NCI-H187 treated with DMSO at 0.1 percent for 48 hours (cell line): ENCODE measurements around the gene MBD3.
A peak's percentile ranks its signal among the peaks of the same experiment; 100 is the strongest.
"Not testable (repeated sequence)": the region's sequence is repeated elsewhere in the genome, so short reads cannot be mapped to it uniquely, and the experiment has no call there.

ENCODE experiments used
- DNase-seq: peaks from one replicate; lab custom pipeline; 2025; lab: John Stamatoyannopoulos, UW

Gene MBD3, protein sequence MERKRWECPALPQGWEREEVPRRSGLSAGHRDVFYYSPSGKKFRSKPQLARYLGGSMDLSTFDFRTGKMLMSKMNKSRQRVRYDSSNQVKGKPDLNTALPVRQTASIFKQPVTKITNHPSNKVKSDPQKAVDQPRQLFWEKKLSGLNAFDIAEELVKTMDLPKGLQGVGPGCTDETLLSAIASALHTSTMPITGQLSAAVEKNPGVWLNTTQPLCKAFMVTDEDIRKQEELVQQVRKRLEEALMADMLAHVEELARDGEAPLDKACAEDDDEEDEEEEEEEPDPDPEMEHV

DNA sequence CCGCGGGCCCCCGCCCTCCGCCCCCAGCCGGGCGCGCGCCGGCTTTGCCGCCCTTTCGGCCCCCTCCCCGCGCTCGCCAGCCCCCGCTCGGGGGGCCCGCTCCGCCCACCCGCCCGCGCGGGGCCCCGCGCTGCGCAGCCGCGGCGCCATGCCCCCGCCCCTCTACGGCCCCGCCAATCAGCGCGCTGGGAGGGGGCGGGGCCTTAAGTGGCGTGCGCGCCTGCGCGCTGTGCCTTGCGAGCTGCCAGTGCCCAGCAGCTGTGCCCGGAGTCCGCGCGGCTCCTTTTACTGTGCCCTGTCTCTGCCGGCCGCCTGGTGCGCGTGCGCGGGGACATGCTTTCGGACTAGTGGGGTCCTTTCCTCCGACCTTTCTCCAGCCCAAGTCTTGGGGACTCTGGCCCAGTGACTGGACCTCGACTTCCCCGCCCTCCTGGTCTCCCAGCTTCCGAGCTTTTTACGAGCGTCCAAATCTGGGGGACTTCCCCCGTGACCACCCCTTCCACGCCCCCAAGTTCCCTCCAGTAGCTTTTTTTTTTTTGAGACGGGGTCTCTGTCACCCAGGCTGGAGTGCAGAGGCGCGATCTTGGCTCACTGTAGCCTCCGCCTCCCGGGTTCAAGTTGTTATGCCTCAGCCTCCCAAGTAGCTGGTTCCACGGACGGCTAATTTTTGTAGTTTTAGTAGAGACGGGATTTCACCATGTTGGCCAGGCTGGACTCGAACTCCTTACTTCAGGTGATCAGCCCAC is at the start of gene MBD3:
Gene MBD3, minus strand, starts transcription at position 111 of the 746 bp plus-strand sequence. CDS start 234 bp downstream, outside the sequence.
- peak; percentile 31 for DNase-seq

DNA sequence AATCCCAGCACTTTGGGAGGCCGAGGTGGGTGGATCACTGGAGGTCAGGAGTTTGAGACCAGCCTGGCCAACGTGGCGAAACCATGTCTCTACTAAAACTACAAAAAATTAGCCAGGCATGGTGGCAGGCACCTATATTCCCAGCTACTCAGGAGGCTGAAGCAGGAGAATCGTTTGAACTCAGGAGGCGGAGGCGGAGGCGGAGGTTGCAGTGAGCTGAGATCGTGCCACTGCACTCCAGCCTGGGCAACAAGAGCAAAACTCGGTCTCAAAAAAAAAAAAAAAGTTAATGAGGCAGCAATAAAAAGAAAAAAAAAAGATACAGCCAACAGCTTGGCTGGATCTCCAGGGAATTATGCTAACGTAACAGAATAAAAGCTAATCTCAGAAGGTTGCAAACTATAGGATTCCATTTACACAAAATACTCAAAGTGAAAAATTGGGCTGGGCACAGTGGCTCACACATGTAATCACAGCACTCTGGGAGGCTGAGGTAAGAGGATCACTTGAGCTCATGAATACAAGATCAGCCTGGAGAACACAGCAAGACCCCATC is 48.3 kb upstream of the MBD3 start:
- DNase-seq, result not testable (repeated sequence)

DNA sequence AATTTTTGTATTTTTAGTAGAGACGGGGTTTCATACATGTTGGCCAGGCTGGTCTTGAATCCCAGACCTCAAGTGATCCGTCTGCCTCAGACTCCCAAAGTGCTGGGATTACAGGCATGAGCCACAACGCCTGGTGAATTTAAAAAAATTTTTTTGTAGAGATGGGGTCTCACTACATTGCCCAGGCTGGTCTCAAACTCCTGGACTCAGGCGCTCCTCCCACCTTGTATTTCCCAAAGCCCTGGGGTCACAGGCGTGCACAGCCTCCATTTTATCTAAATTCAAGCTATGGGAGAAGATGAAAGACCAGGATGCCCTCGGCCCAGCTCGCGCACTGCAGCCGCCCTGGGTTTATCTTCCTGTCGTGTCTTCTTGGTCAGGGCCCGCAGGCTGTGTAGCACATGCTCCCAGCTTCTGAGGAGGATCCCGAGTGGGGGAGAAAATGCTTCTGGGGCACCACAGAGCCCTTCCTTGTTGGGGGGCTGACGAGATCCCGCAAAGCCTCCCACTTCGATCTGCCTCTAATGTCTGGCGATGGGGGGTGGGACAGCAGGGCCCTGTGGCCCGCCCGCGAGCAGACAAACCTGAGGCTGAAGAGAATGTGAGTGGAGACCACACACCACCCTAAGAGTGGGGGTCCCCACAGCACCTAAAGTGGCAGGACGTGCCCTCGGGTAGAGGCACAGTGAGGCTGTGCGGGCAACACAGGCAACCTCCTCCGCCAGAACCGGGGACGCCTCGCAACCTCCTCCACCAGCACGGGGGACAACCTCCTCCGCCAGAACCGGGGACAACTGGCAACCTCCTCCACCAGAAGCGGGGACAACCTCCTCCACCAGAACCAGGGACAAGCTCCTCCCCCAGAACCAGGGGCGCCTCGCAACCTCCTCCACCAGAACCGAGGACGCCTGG is 43.9 kb upstream of the MBD3 start:
- no peak for DNase-seq

DNA sequence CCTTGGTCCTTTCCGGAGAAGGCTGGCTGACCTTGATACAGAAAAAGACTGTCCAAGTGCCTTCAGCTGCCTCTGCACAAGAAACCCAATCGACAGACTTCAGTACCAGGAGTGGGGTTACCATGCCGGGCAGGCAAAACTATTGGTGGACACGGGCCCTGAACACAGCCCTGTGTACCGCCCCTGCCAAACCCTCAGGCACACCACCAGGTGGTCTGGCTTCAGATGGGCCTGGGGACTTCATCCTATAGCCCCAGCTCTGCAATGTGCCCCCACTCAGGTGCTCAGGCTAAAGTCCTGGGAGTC is 42.2 kb upstream of the MBD3 start:
- DNase-seq, result no peak

DNA sequence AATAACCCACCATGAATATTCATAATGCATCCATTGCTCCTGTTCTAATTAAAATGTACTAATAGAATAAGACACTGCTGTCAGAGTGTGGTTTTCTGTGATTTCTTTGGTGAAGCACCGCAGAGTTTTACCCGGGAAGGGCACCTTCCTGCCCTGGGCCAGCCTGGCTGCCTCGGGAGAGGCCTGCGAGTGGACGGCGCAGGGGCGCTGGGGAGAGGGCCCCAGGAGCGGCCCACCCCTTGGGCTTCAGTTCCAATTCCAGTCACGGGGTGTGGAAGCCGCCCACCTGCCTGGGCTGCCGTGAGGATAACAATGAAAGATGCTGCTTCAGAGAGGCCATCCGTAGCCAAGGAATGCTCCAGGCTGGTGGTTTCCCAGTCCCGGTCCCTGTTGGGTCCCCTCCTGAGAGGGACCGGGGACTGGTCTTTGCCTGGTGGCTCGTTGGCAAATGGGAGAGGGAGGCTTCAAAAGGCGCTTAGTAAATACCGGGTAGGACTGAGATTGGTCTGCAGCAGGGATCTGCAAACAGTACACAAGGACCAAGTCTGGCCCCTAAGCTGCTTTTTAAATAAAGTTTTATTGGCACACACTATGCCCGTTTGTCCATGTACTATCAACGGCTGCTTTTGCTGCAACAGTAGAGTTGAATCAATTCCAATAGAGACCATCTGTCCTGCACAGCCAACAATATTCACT is 41.7 kb upstream of the MBD3 start:
- no peak for DNase-seq

DNA sequence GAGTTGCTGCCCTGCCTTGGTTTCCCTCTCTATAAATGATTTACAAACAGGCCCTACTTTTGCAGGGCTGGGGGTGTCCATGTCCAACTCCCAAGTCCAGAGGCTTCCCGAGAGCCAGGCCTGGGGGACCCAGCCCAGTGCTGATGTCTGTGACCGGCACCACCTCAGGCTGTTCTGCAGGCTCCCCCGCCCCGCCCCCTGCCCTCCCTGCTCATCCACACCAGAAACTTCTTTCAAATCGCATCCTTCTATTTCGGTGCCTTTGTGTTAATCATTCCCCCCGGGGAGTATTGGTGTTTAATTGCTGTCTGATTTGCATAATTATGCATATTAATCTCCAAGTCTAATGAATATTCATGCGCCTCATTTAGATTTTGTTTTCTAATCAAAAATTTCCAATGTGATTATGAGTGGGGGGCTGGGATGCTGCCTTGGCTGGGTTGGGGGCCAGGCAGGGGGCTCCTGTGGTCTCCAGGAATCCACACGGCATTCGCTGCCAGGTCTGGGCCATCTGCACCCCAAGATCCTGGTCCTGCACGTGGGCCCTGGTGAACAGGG is 40.7 kb upstream of the MBD3 start:
- no peak for DNase-seq

DNA sequence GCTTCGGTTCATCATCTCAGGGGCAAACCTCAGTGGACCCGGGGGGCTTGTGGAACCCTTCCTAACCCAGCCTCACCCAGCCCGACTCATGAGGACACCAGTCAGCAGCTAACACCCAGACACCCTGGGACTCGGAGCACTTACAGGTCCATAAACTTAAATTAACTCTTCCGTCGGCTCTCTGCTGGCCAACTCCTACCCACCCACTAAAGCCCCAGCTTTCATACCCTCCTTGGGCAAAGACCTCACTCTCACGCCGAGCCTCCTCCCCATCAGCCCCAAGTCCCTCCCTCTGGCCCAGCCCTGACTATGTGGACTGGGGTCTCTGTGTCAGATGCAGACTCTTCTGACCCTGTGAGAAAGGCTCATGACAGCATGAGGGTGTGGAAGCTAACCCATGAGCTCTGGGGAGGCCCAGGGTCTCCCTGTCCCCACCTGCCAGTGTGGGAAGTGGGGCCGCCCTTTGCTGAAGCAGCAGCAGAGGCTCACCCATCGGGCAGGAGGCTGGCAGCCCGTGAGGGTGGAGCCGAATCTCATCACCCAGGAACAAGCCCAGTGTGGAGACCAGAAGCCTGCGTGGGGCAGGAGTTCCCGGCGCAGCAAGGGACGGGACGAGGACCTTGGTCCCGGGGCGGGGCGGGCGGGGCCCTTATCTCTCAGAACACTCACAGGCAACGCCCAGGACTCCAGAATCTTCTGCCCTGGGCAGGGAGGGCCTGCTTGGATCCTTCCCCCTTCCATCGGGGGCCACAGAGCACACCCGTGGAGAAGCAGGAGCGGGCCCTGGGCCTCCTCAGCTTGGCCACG is 40.0 kb upstream of the MBD3 start:
- no peak for DNase-seq

DNA sequence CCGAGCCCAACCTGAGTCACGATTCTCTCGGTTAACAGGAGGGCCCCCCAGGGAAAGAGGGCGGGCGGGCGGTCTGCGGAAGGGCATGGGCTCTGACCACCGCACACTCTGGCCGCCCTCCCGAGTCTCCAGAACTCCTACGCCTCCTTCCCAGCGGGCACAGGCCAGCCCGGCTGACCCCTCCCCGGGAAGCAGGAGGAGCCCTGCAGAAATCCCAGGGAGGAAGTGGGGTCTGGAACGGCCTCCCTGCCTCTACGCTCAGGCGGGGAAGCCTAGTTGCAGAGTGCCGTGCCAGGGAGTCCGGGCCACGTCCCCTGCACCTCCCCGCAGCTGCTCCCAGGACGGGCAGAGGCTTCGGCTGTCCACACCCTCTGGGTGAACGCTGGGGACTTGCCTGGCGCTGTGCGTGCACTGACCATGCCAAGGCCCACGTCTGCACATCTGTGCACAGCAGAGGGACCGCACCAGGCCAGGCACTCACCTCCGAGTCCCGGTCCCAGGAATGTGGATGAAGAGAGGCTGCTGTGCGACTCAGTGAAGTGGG is 39.0 kb upstream of the MBD3 start:
- no peak for DNase-seq

DNA sequence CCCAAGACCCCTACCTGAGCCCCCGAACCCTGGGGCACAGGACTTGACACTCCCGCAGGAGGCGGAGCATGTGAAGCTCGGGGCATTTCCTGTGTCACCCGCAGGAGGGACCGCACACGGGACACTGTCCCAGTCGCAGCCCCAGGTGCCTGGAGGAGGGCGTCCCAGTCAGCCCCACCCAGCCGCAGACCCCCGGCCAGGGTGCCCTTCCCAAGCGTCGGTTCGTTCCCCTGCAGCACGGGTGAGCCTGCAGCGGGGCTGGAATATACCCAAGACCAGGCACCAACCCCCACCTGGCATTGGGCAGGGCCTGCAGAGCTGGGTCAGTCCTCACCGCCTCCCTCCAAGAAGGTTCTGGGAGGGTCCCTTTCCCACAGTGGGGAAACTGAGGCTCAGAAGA is 38.1 kb upstream of the MBD3 start:
- DNase-seq, result no peak

DNA sequence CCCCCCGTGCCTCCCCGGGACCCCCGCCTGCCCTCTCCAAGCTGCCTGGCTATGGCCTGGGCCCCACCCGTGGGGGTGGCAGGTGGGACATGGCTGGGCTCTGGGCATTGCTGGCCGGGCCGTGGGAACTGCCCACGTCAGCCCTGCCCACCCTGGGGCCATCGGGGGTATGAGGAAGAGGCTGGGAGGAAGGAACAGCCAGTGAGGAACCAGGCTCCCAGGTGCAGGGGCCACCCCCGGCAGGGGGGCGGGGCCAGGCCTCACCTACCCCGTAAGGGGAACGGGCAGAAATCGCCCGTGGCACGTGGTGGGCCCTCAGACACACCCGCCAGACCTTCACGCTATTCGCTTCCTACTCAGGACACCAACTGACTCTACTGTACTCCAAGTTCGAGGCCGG is 37.3 kb upstream of the MBD3 start:
- DNase-seq, result no peak

DNA sequence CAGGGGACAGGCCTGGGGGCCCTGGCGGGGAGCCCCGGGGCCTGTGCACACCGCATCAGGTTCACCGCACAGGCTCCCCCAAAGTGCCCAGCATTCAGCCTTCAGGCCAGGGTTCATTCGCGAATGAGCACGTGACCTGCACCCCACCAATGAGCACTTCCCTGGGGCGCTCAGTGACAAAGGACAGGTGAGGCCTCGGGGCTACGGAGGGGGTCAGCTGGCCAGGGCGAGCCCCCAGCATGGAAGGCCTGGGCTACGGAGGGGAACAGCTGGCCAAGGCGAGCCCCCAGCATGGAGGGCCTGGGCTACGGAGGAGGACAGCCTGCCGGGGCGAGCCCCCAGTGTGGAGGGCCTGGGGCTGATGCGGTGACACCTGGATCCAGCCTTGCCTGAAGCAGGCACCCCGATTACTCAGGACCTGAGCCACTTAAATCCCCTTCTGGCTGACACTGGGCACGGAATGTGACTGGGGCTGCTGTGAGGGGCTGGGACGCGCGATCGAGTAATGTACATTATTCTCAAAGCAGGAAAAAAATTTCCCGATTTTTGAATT is 36.7 kb upstream of the MBD3 start:
- DNase-seq, result no peak

DNA sequence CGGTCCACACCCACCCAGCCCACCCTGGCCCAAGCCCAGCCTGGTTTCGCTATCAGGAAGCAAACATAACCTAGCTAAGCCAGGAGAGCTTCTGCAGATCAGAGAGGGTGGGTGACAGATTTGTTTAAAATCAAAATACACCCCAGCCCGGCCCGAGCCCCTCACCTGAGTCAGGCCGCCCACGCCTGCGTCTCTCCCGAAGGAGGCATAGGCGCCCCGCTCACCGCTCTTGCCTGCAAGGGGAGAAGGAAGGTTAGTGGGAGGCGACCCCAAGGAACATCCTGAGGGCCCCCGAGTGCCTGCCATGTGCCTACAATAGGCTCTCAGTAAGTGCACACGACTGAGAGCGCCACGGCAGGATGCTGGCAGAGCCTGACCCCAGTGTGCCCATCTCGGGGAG is 34.5 kb upstream of the MBD3 start:
- DNase-seq, result no peak

DNA sequence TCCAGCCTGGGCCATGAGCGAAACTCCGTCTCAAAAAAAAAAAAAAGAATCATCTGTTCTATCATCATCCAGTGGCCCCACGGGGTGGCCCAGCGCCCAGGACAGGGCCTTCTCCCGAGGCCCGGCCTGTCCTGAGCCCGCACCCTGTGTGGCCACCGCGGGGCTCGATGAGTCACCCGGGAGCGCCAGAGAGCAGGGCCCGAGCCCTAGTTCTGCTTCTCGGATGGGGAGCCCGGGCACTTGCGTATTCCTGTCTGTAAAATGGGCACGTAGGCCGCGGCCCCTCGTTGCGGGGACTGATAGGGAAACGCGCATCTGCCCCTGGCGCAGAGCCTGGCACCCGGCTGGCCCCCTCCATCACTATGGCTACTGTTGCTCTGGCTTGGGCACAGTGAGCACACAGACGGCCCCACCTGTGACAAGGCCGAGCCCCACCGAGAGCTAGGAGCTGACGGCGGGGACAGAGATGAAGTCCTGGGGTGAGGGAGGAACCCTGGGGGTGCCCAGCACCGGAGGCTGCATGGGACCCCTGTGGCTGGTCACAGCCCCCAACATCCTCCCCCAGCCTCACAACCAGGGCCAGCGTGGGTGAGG is 33.8 kb upstream of the MBD3 start:
- no peak for DNase-seq

DNA sequence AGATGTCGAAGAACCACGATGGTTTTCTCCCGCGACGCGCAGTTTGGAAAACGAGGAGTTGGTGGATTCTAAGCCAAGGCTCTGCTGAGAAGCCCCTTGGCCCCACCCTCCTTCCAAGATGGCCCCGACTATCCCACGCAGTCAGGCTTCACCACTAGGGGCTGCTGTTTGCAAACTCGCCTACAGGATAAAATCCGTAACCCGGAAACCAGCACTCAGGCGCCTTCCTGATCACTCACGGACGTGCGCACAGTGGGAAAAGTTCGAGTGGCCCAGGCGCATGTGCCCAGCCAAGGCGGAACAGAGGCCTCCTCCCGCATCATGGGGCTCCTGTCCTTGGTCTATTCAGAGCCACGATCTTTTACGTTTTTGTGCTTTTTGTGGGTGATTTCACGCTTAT is 31.8 kb upstream of the MBD3 start:
- no peak for DNase-seq

DNA sequence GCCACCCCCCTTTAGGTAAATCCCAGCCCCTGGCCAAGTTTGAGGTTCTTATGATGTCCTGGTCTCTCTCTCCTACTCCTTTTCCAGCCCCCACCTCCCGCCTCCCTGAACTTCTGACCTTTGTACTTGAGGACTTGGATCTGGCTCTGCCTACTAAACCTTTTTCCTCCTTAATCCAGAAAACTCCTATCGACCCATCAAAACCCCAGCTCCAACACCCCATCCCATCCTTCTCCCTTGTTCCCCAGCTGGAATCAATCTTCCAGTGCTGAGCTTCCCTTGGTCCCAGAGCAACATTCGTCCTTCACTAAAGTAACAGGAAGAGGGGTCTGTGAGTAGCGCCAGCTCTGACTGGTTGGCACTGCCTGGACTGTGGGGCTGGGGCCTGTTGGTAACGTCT is 29.9 kb upstream of the MBD3 start:
- DNase-seq, result no peak

DNA sequence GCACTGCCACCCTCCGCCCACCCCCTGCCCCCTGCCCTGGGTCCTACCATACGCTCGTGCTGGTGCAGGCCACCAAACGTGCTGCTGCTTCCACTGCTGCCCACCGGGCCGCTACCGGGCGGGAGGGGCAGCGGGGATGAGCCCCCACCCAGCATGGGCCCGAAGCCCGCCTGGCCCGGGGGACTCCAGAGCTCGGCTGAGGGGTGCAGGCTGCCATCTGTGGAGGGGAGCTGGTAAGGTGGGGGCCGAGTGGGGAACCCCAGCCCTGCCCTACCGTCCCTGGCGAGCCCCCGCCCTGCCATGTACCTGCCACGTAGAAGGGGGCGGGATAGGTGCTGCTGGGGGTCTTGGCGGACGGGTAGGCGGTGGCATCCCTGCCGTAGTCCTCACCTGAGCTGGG is 29.3 kb upstream of the MBD3 start:
- DNase-seq, result no peak

DNA sequence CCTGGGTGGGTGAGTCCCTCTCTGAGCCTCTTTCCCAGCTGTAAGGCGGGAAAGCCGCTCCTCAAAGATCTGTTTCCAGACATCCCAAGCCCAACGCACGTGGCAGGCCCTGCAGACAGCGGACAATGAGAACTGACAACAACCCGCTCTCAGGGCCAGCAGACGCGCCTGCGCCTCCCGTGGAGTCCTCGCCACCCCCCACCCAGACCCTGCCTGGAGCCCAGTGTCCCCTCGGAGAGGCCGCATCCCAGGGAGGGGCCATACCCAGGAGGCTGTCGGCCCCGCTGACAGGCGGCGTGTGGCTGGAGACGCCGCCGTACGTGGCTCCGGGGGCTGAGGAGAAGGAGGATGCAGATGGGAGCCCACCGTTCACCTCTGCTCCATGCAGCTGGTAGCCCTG is 28.9 kb upstream of the MBD3 start:
- no peak for DNase-seq

DNA sequence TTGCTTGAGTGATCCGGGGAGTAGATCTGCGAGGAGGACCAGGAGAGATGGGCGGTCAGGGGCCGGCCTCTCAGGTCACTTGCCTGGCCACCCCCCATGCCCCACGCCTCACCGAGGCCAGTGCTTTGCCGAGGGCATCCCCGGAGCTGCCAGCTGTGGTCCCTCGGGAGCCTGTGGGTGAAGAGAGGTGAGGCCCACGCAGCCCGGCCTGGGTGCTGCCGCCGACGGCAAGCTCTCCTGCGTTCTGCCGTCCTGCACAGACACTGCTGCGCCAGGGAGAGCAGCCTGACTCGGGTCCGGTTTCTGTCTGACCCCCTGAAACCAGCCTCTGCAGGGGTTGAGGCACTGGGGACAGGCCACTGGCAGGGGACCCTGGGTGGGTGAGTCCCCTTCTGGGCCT is 28.4 kb upstream of the MBD3 start:
- no peak for DNase-seq

DNA sequence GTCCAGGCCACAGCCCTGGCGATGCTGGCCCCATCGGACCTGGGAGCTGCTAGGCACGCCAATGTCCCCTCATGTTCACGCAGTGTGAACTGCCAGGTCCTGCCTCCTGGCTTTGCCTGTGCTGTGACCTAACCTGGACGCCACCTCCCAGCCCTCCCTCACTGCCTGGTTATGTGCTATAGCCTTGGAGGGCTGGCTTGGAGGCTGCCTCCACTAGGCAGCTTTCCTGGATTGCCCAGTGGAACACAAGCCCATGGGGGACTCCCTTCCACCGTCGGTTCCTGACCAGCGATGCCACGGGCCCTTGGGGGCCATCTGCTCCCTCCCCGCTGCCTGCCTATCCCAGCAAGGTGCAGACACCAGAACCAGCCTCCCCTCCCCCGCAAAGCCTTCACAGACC is 27.8 kb upstream of the MBD3 start:
- DNase-seq, result no peak

DNA sequence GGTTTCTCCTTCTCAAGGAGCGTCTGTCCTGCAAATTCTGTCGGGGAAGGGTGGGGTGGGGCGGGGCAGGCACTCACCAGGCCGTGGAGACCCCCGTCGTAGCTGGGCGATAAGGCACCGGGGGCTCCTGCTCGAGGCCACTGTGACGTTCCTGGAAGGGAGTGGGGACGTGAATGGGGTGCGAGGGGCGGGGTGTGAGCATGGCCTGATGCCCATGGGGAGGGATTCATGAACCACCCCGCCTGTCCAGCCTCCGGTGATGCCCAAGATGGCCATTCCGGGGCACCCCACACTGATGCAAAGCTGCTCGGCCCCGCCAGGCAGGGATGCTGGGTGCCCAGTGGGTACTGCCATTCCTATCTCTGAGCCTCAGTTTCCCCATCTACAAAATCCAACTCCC is 27.0 kb upstream of the MBD3 start:
- DNase-seq, result no peak
